ENCODE data around the gene SCN8A. TPM values are rescaled to one million over a fixed set of nuclear protein-coding genes. Genes with fewer than 3 reads are reported as not detected.
"Not testable (repeated sequence)": the region's sequence is repeated elsewhere in the genome, so short reads cannot be mapped to it uniquely, and the experiment has no call there.

SCN8A gene
- total RNA-seq, 1 experiment from 2014 or later, result 5.4 TPM

GRCh38 chr12:51792417-51792816, 201.4 kb downstream of the SCN8A start:
- Mint-ChIP-seq H3K36me3 (ENCODE audit: insufficient read depth, unreplicated experiment) (no peaks in the 10 kb centered on the region), H3K9me3 (ENCODE audit: low read depth, unreplicated experiment) (no peaks in the 10 kb centered on the region), H3K27me3 (ENCODE audit: unreplicated experiment) (no peaks in the 10 kb centered on the region), H3K4me3 (ENCODE audit: low read depth, unreplicated experiment) (no peak overlapping the region), H3K4me1 (ENCODE audit: low read depth, unreplicated experiment) (no peaks in the 10 kb centered on the region), H3K27ac (ENCODE audit: unreplicated experiment) (no peak overlapping the region)
- intact Hi-C loops (cut with micrococcal nuclease; ENCODE audit: unreplicated experiment), result no loop called here
- no peak for TF ChIP-seq CTCF (IDR thresholded peaks at IDR 0.05; ENCODE audit: unreplicated experiment)
- no TSS peak for BruUV-seq (replicated peaks)
- DNase-seq, result no peak
- CTCF ChIA-PET, result interaction anchor here (0.7 kb wide), 1 partner anchor 555 kb away, joined by 3 read pairs; no protein-coding TSS in a partner anchor

- Mint-ChIP-seq H3K4me3 (ENCODE audit: low read depth, unreplicated experiment) (no peak overlapping the region), H3K4me1 (ENCODE audit: low read depth, unreplicated experiment) (no peaks in the 10 kb centered on the region), H3K27me3 (ENCODE audit: unreplicated experiment) (no peaks in the 10 kb centered on the region), H3K27ac (ENCODE audit: unreplicated experiment) (no peak overlapping the region), H3K36me3 (ENCODE audit: insufficient read depth, unreplicated experiment) (no peaks in the 10 kb centered on the region), H3K9me3 (ENCODE audit: low read depth, unreplicated experiment) (no peaks in the 10 kb centered on the region)
- no peak for TF ChIP-seq CTCF (IDR thresholded peaks at IDR 0.05; ENCODE audit: unreplicated experiment)
- intact Hi-C loops (cut with micrococcal nuclease; ENCODE audit: unreplicated experiment), result no loop called here
- CTCF ChIA-PET, result no interaction called here
- no TSS peak for BruUV-seq (replicated peaks)
- DNase-seq, result no peak
Measured at GRCh38 chr12:51793201-51793600, 202.2 kb downstream of the SCN8A start.

- no peak overlapping the region for H3K27ac Mint-ChIP-seq (ENCODE audit: unreplicated experiment)
- H3K36me3 Mint-ChIP-seq (ENCODE audit: insufficient read depth, unreplicated experiment), result no peaks in the 10 kb centered on the region
- CTCF ChIA-PET, result no interaction called here
- no peak for DNase-seq
- H3K4me1 Mint-ChIP-seq (ENCODE audit: low read depth, unreplicated experiment), result no peaks in the 10 kb centered on the region
- BruUV-seq (replicated peaks), result no TSS peak
- no peak for TF ChIP-seq CTCF (IDR thresholded peaks at IDR 0.05; ENCODE audit: unreplicated experiment)
- H3K27me3 Mint-ChIP-seq (ENCODE audit: unreplicated experiment), result no peaks in the 10 kb centered on the region
- intact Hi-C loops (cut with micrococcal nuclease; ENCODE audit: unreplicated experiment), result no loop called here
- no peak overlapping the region for H3K4me3 Mint-ChIP-seq (ENCODE audit: low read depth, unreplicated experiment)
- H3K9me3 Mint-ChIP-seq (ENCODE audit: low read depth, unreplicated experiment), result no peaks in the 10 kb centered on the region
Measured at GRCh38 chr12:51797301-51797700, 206.3 kb downstream of the SCN8A start.

- H3K27me3 Mint-ChIP-seq (ENCODE audit: unreplicated experiment); BruUV-seq (replicated peaks); H3K27ac Mint-ChIP-seq (ENCODE audit: unreplicated experiment); H3K9me3 Mint-ChIP-seq (ENCODE audit: low read depth, unreplicated experiment); H3K4me3 Mint-ChIP-seq (ENCODE audit: low read depth, unreplicated experiment); H3K4me1 Mint-ChIP-seq (ENCODE audit: low read depth, unreplicated experiment); H3K36me3 Mint-ChIP-seq (ENCODE audit: insufficient read depth, unreplicated experiment); intact Hi-C loops (cut with micrococcal nuclease; ENCODE audit: unreplicated experiment); CTCF ChIA-PET; DNase-seq: not testable (repeated sequence)
Measured at GRCh38 chr12:51798051-51798450, 207.0 kb downstream of the SCN8A start.

- no peak overlapping the region for H3K27ac Mint-ChIP-seq (ENCODE audit: unreplicated experiment)
- no peak for TF ChIP-seq CTCF (IDR thresholded peaks at IDR 0.05; ENCODE audit: unreplicated experiment)
- no peak overlapping the region for H3K4me3 Mint-ChIP-seq (ENCODE audit: low read depth, unreplicated experiment)
- H3K27me3 Mint-ChIP-seq (ENCODE audit: unreplicated experiment), result no peaks in the 10 kb centered on the region
- H3K4me1 Mint-ChIP-seq (ENCODE audit: low read depth, unreplicated experiment), result no peaks in the 10 kb centered on the region
- intact Hi-C loops (cut with micrococcal nuclease; ENCODE audit: unreplicated experiment), result no loop called here
- no peak for DNase-seq
- no peaks in the 10 kb centered on the region for H3K36me3 Mint-ChIP-seq (ENCODE audit: insufficient read depth, unreplicated experiment)
- CTCF ChIA-PET, result no interaction called here
- no TSS peak for BruUV-seq (replicated peaks)
- H3K9me3 Mint-ChIP-seq (ENCODE audit: low read depth, unreplicated experiment), result no peaks in the 10 kb centered on the region
Measured at GRCh38 chr12:51798501-51798900, 207.5 kb downstream of the SCN8A start.
